Kidney (tissue), 14 donors: ENCODE measurements around the gene MEDAG. TPM values are rescaled to one million over a fixed set of nuclear protein-coding genes. Genes with fewer than 3 reads are reported as not detected.

Source experiments
- DNase-seq, 5 donors: peaks; one replicate each; pipeline ENCODE4 v3.0.0-alpha.2; 2013 to 2020
- FAIRE-seq: peaks from 2 replicates; lab custom pipeline; 2012; peaks lifted over from hg19 to GRCh38; lab: Jason Lieb, UNC
- H3K27ac ChIP-seq, 2 donors: one replicate each; pipeline ENCODE4 v1.7.0; 2013; ENCODE audit warnings: low read depth in 2 of 2, low read length in 2 of 2, inconsistent platforms in 1 of 2
- H3K27me3 ChIP-seq: one replicate; pipeline ENCODE4 v1.7.1; 2013; ENCODE audit warnings: low read length, inconsistent platforms; ENCODE audit not compliant: control insufficient read depth, insufficient read depth
- H3K36me3 ChIP-seq, 3 donors: one replicate each; pipeline versions ENCODE4 v1.7.0 to v1.7.1; 2013; ENCODE audit warnings: low read length in 3 of 3, control low read depth in 1 of 3, inconsistent platforms in 1 of 3; ENCODE audit not compliant: insufficient read depth in 3 of 3, control insufficient read depth in 2 of 3
- H3K4me1 ChIP-seq, 3 donors: one replicate each; pipeline versions ENCODE4 v1.7.0 to v1.7.1; 2013; ENCODE audit warnings: low read length in 3 of 3, inconsistent platforms in 1 of 3, low read depth in 1 of 3; ENCODE audit not compliant: control insufficient read depth in 2 of 3, insufficient read depth in 2 of 3
- H3K4me3 ChIP-seq, 3 donors: one replicate each; pipeline versions ENCODE4 v1.7.0 to v1.8.1; 2013; ENCODE audit warnings: low read length in 3 of 3, control low read depth in 1 of 3, inconsistent platforms in 1 of 3
- H3K9ac ChIP-seq, 3 donors: one replicate each; pipeline versions ENCODE4 v1.7.0 to v1.7.1; 2013; ENCODE audit warnings: low read length in 3 of 3, control low read depth in 1 of 3, inconsistent platforms in 1 of 3
- H3K9me3 ChIP-seq, 3 donors: one replicate each; pipeline versions ENCODE4 v1.7.0 to v1.7.1; 2013; ENCODE audit warnings: low read length in 3 of 3, control low read depth in 1 of 3, inconsistent platforms in 1 of 3; ENCODE audit not compliant: control insufficient read depth in 2 of 3, insufficient read depth in 1 of 3
- intact Hi-C: fragments of 100-400 bp; cut with DNase I; formaldehyde crosslinking; loops from one replicate; pipeline ENCODE4 v1.11.1; 2022
- polyA plus RNA-seq: library from polyadenylated mRNA; stranded (reverse); fragments of 350-450 nt; fragmentation: Illumina TruSeq; extraction: RNeasy Lipid Tissue Mini Kit (QIAGEN cat#74804); gene quantifications from one replicate; pipeline ENCODE4 v1.2.3, GENCODE V29; 2014; ENCODE audit warnings: low read depth, low replicate concordance; ENCODE audit not compliant: insufficient read depth
- total RNA-seq: library from RNA; stranded (reverse); fragmentation: NEBNext Ultra II Directional; extraction: Animal tissue kit (Norgen Biotek cat#: 25700); gene quantifications from one replicate; pipeline ENCODE4 v1.2.1, GENCODE V29; 2021
- TF ChIP-seq, protein P1 (sequence below): IDR thresholded peaks from 3 replicates; pipeline ENCODE4 v1.5.1; 2012; ENCODE audit warnings: mild to moderate bottlenecking, moderate library complexity, borderline replicate concordance; ENCODE audit not compliant: insufficient read depth; ENCODE audit errors: extremely low read depth
- donor health status: control.
- donor health status: control.
- donor health status: control.
- donor health status: control.
- donor health status: control.
- donor health status: DM: yes; HTN: yes; CAD: no.
- donor health status: Normal renal cell carcinoma (clear cell type).

The MEDAG gene
- total and polyA plus RNA-seq, 2 donors from 2014 or later = 1.0 to 12.1 TPM

DNA sequence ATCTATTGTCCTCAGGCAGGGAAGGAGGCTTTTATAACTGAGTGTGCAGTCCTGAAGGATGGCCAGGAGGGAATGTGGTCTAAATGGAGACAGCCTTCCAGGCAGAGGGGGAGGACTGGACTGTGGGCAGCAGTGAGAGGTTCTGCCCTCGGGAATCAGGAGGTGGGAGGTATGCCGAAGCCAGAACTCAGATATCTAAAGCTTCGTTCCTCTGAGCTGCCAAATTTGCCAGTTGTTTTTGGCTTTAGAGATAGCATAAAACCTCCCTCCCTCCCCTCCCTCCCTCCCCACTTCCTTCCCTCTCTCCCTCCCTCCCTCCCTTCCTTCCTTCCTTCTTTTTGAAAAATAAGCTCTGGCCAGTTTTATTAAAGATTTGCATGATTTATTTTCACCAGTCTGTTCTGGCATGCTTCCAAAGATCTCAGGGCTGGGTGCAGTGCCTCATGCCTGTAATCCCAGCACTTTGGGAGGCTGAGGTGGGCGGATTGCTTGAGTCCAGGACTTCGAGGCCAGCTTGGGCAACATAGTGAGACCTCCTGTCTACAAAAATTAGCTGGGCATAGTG lies 2.4 kb downstream of the MEDAG start:
- Histone ChIP-seq H3K4me1 (peaks cover 0 to 8% (median 0%) of the 10 kb centered on the region in 3 donors), H3K9ac (no peak overlapping the region), H3K36me3 (no peaks in the 10 kb centered on the region), H3K9me3 (no peaks in the 10 kb centered on the region), H3K27ac (no peak overlapping the region), H3K27me3 (peaks cover 7% of the 10 kb centered on the region), H3K4me3 (no peak overlapping the region)
- DNase-seq (peak in 1 of 5 donors; percentile 47), FAIRE-seq (no peak)
- TF ChIP-seq, protein P1, sequence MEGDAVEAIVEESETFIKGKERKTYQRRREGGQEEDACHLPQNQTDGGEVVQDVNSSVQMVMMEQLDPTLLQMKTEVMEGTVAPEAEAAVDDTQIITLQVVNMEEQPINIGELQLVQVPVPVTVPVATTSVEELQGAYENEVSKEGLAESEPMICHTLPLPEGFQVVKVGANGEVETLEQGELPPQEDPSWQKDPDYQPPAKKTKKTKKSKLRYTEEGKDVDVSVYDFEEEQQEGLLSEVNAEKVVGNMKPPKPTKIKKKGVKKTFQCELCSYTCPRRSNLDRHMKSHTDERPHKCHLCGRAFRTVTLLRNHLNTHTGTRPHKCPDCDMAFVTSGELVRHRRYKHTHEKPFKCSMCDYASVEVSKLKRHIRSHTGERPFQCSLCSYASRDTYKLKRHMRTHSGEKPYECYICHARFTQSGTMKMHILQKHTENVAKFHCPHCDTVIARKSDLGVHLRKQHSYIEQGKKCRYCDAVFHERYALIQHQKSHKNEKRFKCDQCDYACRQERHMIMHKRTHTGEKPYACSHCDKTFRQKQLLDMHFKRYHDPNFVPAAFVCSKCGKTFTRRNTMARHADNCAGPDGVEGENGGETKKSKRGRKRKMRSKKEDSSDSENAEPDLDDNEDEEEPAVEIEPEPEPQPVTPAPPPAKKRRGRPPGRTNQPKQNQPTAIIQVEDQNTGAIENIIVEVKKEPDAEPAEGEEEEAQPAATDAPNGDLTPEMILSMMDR = no peak
- intact Hi-C loops = no loop called here

DNA sequence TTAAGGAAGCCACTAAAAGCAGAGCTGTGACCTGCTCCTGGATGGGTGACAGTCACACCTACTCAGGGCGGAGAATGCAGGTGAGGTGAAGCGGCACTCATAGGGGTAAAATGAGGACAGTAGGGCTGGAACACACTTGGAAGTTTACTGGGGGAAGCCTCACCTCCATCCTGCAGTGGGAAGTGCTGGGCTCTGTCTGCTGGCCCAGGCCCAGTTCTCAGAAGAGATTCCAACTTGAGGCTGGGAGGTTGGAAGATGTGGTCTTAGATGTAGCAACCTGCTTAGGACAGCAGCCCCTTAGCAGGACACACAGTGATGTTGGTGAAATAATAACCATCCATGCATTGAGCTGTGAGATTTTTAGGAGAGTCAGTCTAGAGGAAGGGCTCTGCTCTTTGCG lies 4.6 kb downstream of the MEDAG start:
- H3K9ac ChIP-seq = no peak overlapping the region
- intact Hi-C loops = no loop called here
- H3K9me3 ChIP-seq = no peaks in the 10 kb centered on the region
- no peaks in the 10 kb centered on the region for H3K36me3 ChIP-seq
- FAIRE-seq (no peak), DNase-seq (no peak)
- no peak overlapping the region for H3K4me3 ChIP-seq
- TF ChIP-seq, protein P1 = no peak
- peaks cover 2% of the 10 kb centered on the region for H3K27me3 ChIP-seq
- H3K4me1 ChIP-seq = peaks cover 0 to 8% (median 0%) of the 10 kb centered on the region in 3 donors
- no peak overlapping the region for H3K27ac ChIP-seq

DNA sequence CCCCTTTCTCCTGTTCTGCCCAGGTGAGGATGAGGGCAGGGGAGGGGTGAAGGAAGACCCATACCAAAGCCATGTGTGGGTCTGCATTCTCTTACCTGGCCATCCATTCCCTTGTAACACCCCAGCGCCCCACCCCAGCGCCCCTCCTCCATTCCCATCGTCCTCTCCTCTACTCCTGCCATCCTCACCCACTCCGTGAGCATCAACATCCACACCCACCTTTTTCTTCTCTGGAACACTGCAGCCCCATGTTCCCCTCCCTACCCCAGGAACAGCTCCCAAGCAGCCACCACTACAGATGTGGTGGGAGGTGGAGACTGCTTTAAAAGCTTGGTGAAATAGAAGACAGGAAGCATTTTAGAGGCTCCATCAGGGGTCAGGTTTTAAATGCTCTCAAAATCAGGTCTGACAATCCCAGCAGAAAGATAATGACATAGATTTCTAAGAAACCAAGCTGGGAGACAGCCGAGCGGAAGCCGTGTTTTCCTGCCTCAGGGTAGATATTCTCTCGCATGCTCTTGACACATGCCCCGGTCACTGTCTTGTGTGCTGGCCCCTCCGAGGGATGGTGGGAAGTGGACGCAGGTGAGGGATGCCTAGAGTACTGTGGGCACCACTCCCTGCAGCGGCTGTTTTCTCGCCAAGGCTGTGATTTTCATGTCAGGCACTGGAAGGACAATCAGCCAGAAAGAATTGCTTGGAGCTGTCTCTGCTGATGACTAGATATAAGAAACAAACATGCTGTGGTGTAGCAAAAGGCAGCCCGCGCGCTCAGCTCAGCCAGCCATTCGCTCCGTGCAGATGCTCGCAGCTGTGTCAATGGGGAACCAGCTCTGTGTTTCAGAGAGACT lies 9.8 kb downstream of the MEDAG start:
- no peak overlapping the region for H3K9ac ChIP-seq
- no peak for FAIRE-seq
- TF ChIP-seq, protein P1 = no peak
- H3K4me3 ChIP-seq = no peak overlapping the region
- H3K27me3 ChIP-seq = no peaks in the 10 kb centered on the region
- H3K36me3 ChIP-seq = no peaks in the 10 kb centered on the region
- H3K9me3 ChIP-seq = no peaks in the 10 kb centered on the region
- H3K4me1 ChIP-seq = no peaks in the 10 kb centered on the region
- intact Hi-C loops = no loop called here
- DNase-seq = no peak
- H3K27ac ChIP-seq = no peak overlapping the region
